HG03575 (cell line): Measurements from ENCODE around the gene DENND6A.

Source experiments
- ATAC-seq: cut with Tn5 transposase; IDR thresholded peaks from one replicate; pipeline ENCODE4 v1.9.1; 2021; ENCODE audit not compliant: unreplicated experiment, insufficient number of reproducible peaks, low FRiP score; ENCODE audit errors: extremely low read depth

Gene DENND6A

DNA sequence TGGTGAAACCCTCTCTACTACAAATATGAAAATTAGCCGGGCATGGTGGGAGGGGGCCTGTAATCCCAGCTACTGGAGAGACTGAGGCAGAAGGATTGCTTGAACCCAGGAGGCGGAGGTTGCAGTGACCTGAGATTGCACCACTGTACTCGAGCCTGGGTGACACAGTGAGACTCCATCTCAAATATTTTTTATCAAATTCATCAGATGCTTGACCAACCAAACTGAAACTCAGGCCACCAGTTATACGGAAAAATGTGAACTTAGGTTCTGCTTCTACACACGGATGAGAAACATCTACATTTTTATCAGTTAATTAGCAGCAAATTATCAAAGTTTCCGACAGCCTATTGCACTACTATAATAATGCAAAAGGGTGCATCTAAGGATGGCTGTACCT is 100.6 kb downstream of the DENND6A start:
- no peak for ATAC-seq

GRCh38 chr3:57587905-57588304 is 105.0 kb downstream of the DENND6A start:
- ATAC-seq = no peak

- ATAC-seq = no peak
Measured at GRCh38 chr3:57586778-57587177, 106.1 kb downstream of the DENND6A start.

- no peak for ATAC-seq
Measured at GRCh38 chr3:57583544-57583943, 109.3 kb downstream of the DENND6A start.

DNA sequence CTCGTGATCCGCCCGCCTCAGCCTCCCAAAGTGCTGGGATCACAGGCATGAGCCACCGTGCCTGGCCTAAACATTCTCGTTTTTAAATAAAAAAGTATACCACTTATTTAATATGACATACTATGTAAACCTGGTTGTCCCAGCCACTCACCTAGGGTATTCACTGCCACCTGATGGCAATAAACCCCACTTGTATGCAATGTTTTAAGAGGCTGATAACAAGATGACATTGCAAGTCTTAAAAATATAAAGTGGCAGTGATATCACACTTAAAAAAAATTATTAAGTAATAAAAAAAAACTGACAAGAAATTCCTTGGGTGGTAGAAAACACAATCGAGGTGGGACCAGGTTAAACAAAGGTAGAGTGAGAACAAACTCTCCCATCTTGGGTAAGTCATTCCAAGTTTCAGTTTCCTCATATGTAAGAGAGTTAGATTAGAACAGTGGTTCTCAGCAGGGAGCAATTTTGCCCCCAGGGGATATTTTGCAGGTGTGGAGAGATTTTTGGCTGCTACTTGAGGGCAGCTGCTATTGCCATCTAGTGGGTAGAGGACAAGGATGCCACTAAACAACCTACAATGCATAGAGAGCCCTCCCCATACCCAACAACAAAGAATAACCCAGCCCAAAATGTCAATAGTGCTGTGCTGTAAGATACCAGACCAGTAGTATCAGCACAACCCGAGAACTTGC is 110.3 kb downstream of the DENND6A start:
- no peak for ATAC-seq

GRCh38 chr3:57577801-57578200 is 115.1 kb downstream of the DENND6A start:
- ATAC-seq = no peak

DNA sequence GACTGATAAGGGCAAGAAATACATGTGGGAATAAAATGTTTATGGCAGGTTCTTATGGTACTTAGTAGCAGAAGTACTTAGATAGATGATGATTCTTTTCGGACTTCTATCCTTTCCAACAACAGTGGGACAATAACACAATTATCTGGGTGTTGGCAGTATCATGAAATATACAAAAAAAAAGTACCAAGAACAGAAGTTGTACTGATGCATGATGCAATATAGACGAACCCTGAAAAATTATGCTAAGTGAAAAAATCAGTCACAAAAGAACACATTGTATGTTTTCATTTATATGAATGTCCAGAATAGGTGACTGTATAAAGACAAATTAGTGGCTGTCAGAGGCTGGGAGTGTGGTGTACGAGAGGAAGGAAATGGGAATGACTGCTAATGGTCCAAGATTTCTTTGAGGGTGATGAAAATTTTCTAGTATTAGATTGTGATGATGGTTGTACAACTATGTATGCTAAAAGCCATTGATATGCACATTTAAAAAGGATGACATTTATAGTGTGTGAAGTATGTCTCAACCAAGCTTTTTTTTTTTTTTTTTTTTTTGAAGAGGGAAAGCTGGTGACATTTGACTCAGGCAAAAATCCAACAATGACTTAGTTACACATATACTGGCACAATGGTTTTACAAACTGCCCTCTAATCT is 116.8 kb downstream of the DENND6A start:
- no peak for ATAC-seq
